A673 (cell line): ENCODE data around the gene FGF18. TPM values are rescaled to one million over a fixed set of nuclear protein-coding genes. Genes with fewer than 3 reads are reported as not detected.

Experiments used
- BruUV-seq: library from RNA; stranded (reverse); fragments of 400-500 nt; replicated peaks from 2 replicates; lab custom pipeline; 2021; lab: Mats Ljungman, UMichigan
- CTCF ChIA-PET: fragments of 300-600 bp; sonication (Branson Sonifier 250); formaldehyde crosslinking; loops from one replicate; lab custom pipeline; 2022; ENCODE audit warnings: antibody characterized with exemption; lab: Charles Lee
- POLR2A ChIA-PET: fragments of 300-600 bp; sonication (Branson Sonifier 250); formaldehyde crosslinking; loops from one replicate; lab custom pipeline; 2022; ENCODE audit warnings: antibody characterized with exemption; ENCODE audit not compliant: low non-redundant PET; lab: Charles Lee
- DNase-seq: peaks from one replicate; pipeline ENCODE4 v3.0.0-alpha.2; 2015; ENCODE audit warnings: low spot score
- H3K27ac ChIP-seq: fragments of 200-600 bp; sonication (generic); 2 replicates; pipeline ENCODE4 v1.5.1; 2016; ENCODE audit warnings: mixed run types, low read depth, mild to moderate bottlenecking, mixed read lengths, antibody characterized with exemption, low read length; ENCODE audit not compliant: poor library complexity, severe bottlenecking
- H3K27me3 ChIP-seq: fragments of 200-600 bp; sonication (generic); replicated peaks from 2 replicates; pipeline ENCODE4 v1.6.1; 2017; ENCODE audit warnings: mixed run types, low read depth, mild to moderate bottlenecking, mixed read lengths, antibody characterized with exemption, low read length; ENCODE audit not compliant: insufficient read depth, poor library complexity
- H3K36me3 ChIP-seq: fragments of 200-600 bp; sonication (generic); 2 replicates; pipeline ENCODE4 v1.6.1; 2016; ENCODE audit warnings: mixed run types, mild to moderate bottlenecking, mixed read lengths, antibody characterized with exemption, low read length; ENCODE audit not compliant: insufficient read depth, poor library complexity, severe bottlenecking
- H3K4me1 ChIP-seq: fragments of 200-600 bp; sonication (generic); 2 replicates; pipeline ENCODE4 v1.6.1; 2017; ENCODE audit warnings: mixed run types, mild to moderate bottlenecking, mixed read lengths, antibody characterized with exemption, low read length; ENCODE audit not compliant: insufficient read depth, poor library complexity, severe bottlenecking
- H3K4me3 ChIP-seq: fragments of 200-600 bp; sonication (generic); 2 replicates; pipeline ENCODE4 v1.5.1; 2016; ENCODE audit warnings: low read depth, mixed run types, mild to moderate bottlenecking, mixed read lengths, low read length; ENCODE audit not compliant: poor library complexity, severe bottlenecking
- H3K9me3 ChIP-seq: fragments of 200-600 bp; sonication (generic); 2 replicates; pipeline ENCODE4 v1.6.1; 2016; ENCODE audit warnings: mixed run types, low read depth, mild to moderate bottlenecking, mixed read lengths, antibody characterized with exemption, low read length; ENCODE audit not compliant: poor library complexity, severe bottlenecking
- EZH2 ChIP-seq: fragments of 200-600 bp; sonication (generic); IDR thresholded peaks from 2 replicates; pipeline ENCODE4 v1.6.1; 2017; ENCODE audit warnings: borderline replicate concordance, low read depth, mild to moderate bottlenecking, mixed read lengths, antibody characterized with exemption, low read length; ENCODE audit not compliant: poor library complexity, severe bottlenecking
- intact Hi-C: fragments of 100-400 bp; cut with micrococcal nuclease; formaldehyde crosslinking; loops from one replicate; pipeline ENCODE4 v1.10.0; 2022; ENCODE audit not compliant: unreplicated experiment
- total RNA-seq: library from RNA; stranded (reverse); gene quantifications from 2 replicates; pipeline ENCODE4 v1.2.3, GENCODE V29; 2021
- TF ChIP-seq, protein P1 (sequence below): fragments of 300-800, 200-600 bp; sonication (generic); conservative IDR thresholded peaks from 2 replicates; pipeline ENCODE4 v1.5.1; 2017; ENCODE audit warnings: low read depth, mild to moderate bottlenecking, antibody characterized with exemption, low read length, moderate library complexity, mixed read lengths

Gene FGF18
- total RNA-seq, 1 experiment from 2014 or later, result 1.3 TPM

DNA sequence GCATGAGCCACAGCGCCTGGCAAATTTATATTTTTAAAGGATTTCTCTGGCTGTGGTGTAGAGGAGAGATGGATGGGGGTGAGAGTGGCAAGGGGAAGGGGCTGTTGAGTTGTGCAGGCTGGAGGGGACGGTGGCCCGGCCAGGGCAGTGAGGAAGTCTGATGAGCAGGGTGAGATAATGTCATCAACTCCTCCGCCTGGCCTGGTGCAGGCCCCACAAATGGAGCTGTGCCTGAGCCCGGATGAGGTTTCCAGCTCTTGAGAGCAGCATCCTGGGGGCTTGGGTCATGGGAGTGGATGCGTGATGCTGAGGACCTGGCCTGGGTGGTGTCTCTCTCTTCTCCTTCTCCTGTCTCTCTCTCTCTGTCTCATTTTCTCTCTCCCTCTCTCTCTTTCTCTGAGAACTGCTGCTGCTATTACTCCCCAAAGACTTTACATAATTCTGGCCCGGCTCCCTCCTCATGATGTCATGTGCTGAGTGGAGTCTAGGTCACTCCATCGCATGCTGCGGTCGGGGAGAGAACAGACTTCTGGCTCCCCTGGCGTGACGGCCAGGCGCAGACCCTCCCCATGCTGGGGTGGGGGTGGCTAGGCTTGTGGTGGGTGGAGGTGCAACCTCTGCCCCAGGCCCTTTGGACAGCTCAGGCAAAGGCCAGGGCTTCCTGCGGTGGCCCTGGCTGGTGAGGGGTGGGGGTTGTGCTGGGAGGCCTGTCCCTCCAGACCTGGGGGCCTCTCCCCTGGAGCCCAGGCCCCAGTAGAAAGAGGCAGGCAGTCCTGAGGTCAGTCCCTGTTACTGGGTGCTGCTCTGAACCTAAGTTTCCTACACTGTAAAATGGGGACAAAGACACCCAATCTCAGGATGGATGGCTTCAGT, 26.4 kb downstream of the FGF18 start:
- no peaks in the 10 kb centered on the region for H3K36me3 ChIP-seq
- CTCF ChIA-PET, result no interaction called here
- POLR2A ChIA-PET, result no interaction called here
- H3K27ac ChIP-seq, result no peak overlapping the region
- no TSS peak for BruUV-seq
- H3K27me3 ChIP-seq, result no peaks in the 10 kb centered on the region
- DNase-seq, result no peak
- TF ChIP-seq, protein P1, sequence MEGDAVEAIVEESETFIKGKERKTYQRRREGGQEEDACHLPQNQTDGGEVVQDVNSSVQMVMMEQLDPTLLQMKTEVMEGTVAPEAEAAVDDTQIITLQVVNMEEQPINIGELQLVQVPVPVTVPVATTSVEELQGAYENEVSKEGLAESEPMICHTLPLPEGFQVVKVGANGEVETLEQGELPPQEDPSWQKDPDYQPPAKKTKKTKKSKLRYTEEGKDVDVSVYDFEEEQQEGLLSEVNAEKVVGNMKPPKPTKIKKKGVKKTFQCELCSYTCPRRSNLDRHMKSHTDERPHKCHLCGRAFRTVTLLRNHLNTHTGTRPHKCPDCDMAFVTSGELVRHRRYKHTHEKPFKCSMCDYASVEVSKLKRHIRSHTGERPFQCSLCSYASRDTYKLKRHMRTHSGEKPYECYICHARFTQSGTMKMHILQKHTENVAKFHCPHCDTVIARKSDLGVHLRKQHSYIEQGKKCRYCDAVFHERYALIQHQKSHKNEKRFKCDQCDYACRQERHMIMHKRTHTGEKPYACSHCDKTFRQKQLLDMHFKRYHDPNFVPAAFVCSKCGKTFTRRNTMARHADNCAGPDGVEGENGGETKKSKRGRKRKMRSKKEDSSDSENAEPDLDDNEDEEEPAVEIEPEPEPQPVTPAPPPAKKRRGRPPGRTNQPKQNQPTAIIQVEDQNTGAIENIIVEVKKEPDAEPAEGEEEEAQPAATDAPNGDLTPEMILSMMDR, result no peak
- no peak for TF ChIP-seq EZH2
- no peaks in the 10 kb centered on the region for H3K9me3 ChIP-seq
- no peak overlapping the region for H3K4me3 ChIP-seq
- no peaks in the 10 kb centered on the region for H3K4me1 ChIP-seq
- intact Hi-C loops, result no loop called here

DNA sequence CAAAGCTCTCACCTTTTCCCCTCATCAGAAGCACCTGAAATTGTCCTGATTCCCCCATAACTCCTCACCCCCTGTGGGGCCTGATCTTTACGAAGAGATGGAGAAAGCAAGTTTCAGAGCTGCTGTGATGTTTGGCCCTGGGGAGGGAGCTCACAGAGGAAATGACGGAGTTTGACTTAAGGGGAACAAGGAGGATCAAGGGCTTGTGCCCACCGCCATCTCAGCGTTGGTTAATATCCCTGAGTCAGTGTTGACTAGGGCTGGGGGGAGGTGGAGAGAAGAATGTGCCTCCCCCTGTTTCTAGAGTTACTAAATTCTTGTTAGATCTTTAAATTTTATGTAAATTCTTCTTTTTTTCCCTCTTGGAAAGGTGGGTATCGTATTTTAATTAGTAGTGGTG, 27.8 kb downstream of the FGF18 start:
- Histone ChIP-seq H3K27me3 (no peaks in the 10 kb centered on the region), H3K9me3 (no peaks in the 10 kb centered on the region), H3K4me1 (no peaks in the 10 kb centered on the region), H3K36me3 (no peaks in the 10 kb centered on the region), H3K4me3 (no peak overlapping the region), H3K27ac (no peak overlapping the region)
- TF ChIP-seq, protein P1, result no peak
- no peak for TF ChIP-seq EZH2
- ChIA-PET CTCF (no interaction called here), POLR2A (no interaction called here)
- BruUV-seq, result no TSS peak
- intact Hi-C loops, result no loop called here
- no peak for DNase-seq

DNA sequence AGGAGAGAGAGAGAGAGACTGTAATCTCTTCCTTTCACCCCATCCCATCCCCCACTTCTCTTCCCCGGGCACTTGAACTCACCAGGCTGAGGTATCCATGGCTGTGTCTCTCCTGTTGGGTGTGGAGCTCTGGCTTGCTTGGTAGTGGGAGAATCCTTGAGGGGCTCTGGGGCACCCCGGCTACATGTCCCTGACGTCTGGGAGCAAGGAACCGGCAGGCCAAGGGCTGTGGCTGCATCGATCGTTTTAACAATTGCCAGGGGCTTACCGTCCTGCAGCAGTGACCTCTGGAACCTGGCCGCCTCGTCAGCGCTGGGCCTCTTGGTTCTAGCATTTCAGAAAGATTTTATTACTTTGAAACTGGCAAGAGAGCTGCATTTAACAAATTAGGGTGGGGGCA, 30.0 kb downstream of the FGF18 start:
- DNase-seq, result no peak
- POLR2A ChIA-PET, result no interaction called here
- Histone ChIP-seq H3K4me1 (no peaks in the 10 kb centered on the region), H3K36me3 (no peaks in the 10 kb centered on the region), H3K4me3 (no peak overlapping the region), H3K9me3 (no peaks in the 10 kb centered on the region), H3K27me3 (no peaks in the 10 kb centered on the region), H3K27ac (no peak overlapping the region)
- CTCF ChIA-PET, result interaction anchor here (0.7 kb wide), 1 partner anchor 30 kb away, joined by 3 read pairs; the partner anchor contains the start of gene FGF18
- intact Hi-C loops, result no loop called here
- TF ChIP-seq, protein P1, result no peak
- no peak for TF ChIP-seq EZH2
- no TSS peak for BruUV-seq
